DOHH2 (cell line): ENCODE measurements around the gene AGRN.

Experiments used
- EZH2phosphoT487 ChIP-seq: fragments of 200-600 bp; sonication (generic); IDR thresholded peaks from 2 replicates; pipeline ENCODE4 v1.6.1; 2017; ENCODE audit warnings: borderline replicate concordance, mild to moderate bottlenecking, antibody characterized with exemption, low read length, moderate library complexity, mixed read lengths
- TF ChIP-seq, protein P1 (sequence below): fragments of 200-600 bp; sonication (generic); IDR thresholded peaks from one replicate; pipeline ENCODE4 v1.5.1; 2014; ENCODE audit warnings: antibody characterized with exemption, mild to moderate bottlenecking, low read depth, low read length; ENCODE audit not compliant: poor library complexity, severe bottlenecking

- TF ChIP-seq, protein P1, sequence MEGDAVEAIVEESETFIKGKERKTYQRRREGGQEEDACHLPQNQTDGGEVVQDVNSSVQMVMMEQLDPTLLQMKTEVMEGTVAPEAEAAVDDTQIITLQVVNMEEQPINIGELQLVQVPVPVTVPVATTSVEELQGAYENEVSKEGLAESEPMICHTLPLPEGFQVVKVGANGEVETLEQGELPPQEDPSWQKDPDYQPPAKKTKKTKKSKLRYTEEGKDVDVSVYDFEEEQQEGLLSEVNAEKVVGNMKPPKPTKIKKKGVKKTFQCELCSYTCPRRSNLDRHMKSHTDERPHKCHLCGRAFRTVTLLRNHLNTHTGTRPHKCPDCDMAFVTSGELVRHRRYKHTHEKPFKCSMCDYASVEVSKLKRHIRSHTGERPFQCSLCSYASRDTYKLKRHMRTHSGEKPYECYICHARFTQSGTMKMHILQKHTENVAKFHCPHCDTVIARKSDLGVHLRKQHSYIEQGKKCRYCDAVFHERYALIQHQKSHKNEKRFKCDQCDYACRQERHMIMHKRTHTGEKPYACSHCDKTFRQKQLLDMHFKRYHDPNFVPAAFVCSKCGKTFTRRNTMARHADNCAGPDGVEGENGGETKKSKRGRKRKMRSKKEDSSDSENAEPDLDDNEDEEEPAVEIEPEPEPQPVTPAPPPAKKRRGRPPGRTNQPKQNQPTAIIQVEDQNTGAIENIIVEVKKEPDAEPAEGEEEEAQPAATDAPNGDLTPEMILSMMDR, result no peak
- no peak for TF ChIP-seq EZH2phosphoT487
Observed at GRCh38 chr1:1085171-1085841, 65.4 kb downstream of the AGRN start.
